Psoas muscle (tissue), 8 donors: ENCODE data around the gene ZBTB43. TPM values are rescaled to one million over a fixed set of nuclear protein-coding genes. Genes with fewer than 3 reads are reported as not detected.

Experiments
- ATAC-seq, 4 donors: fragments of 200-7000 bp; cut with Tn5 transposase; one replicate each; pipeline ENCODE4 v1.9.1; 2020; ENCODE audit warnings: moderate library complexity in 3 of 4, mild to moderate bottlenecking in 2 of 4
- DNase-seq, 2 donors: peaks; one replicate each; pipeline ENCODE4 v3.0.0-alpha.2; 2020
- H3K27ac ChIP-seq: fragments of 200-600 bp; one replicate; pipeline ENCODE4 v1.8.0; 2022
- H3K27me3 ChIP-seq, 3 donors: fragments of 200-600 bp in 1 of 3; one replicate each; pipeline versions ENCODE4 v1.6.1 to v1.8.0; 2013 to 2022; ENCODE audit warnings: low read length in 2 of 3, mild to moderate bottlenecking in 2 of 3, moderate library complexity in 1 of 3; ENCODE audit not compliant: insufficient read depth in 3 of 3
- H3K36me3 ChIP-seq, 2 donors: fragments of 200-600 bp in 1 of 2; one replicate each; pipeline versions ENCODE4 v1.6.1 to v1.8.0; 2013 to 2022; ENCODE audit warnings: low read depth in 1 of 2, mild to moderate bottlenecking in 1 of 2, moderate library complexity in 1 of 2; ENCODE audit not compliant: insufficient read depth in 1 of 2
- H3K4me1 ChIP-seq: fragments of 200-600 bp; one replicate; pipeline ENCODE4 v1.8.0; 2022
- H3K4me3 ChIP-seq: fragments of 200-600 bp; one replicate; pipeline ENCODE4 v1.8.0; 2022; ENCODE audit warnings: mild to moderate bottlenecking
- H3K9me3 ChIP-seq: fragments of 200-600 bp; one replicate; pipeline ENCODE4 v1.8.0; 2022
- WGBS, 3 donors: extraction: QIAGEN DNeasy Blood & Tissue Kit; methylation state at CpG; one replicate each; pipeline versions ENCODE4 v1.1.6 to v1.1.7; 2013; 5-methylcytosine and 5-hydroxymethylcytosine counted together
- intact Hi-C, 2 donors: fragments of 100-400 bp; cut with DNase I; formaldehyde crosslinking; loops; one replicate each; pipeline versions ENCODE4 v1.11.0 to v1.14.2; 2022
- polyA plus RNA-seq, 3 donors: library from polyadenylated mRNA; stranded (reverse); fragments of 200-250 nt; gene quantifications; one replicate each; pipeline ENCODE4 v1.2.3, GENCODE V29; 2013
- total RNA-seq, 4 donors: library from RNA; stranded (reverse); fragmentation: NEBNext Ultra II Directional in 2 of 4; extraction: Animal tissue kit (Norgen Biotek cat#: 25700) in 2 of 4; gene quantifications; one replicate each; pipeline versions ENCODE4 v1.2.1 to v1.2.4, GENCODE V29; 2021 to 2023
- TF ChIP-seq, protein P1 (sequence below): fragments of 200-600 bp; IDR thresholded peaks from one replicate; pipeline ENCODE4 v1.8.0; 2022; ENCODE audit warnings: antibody characterized with exemption
- donor health status: healthy with polysubstance abuse.
- donor health status: DM: no; HTN: no; CAD: no; lungs with moderate emphysema.
- donor health status: Bipolar disorder and iron deficiency.
- donor health status: healthy.
- donor health status: DM: yes; HTN: yes; CAD: no.
- donor health status: DM: no; HTN: no; CAD: no.
- donor health status: DM: no; HTN: no; CAD: no.
- donor health status: DM: yes; HTN: yes; CAD: no.

The ZBTB43 gene
- total and polyA plus RNA-seq, 7 donors, result 19.5 to 98.3 (median 48.2) TPM

DNA sequence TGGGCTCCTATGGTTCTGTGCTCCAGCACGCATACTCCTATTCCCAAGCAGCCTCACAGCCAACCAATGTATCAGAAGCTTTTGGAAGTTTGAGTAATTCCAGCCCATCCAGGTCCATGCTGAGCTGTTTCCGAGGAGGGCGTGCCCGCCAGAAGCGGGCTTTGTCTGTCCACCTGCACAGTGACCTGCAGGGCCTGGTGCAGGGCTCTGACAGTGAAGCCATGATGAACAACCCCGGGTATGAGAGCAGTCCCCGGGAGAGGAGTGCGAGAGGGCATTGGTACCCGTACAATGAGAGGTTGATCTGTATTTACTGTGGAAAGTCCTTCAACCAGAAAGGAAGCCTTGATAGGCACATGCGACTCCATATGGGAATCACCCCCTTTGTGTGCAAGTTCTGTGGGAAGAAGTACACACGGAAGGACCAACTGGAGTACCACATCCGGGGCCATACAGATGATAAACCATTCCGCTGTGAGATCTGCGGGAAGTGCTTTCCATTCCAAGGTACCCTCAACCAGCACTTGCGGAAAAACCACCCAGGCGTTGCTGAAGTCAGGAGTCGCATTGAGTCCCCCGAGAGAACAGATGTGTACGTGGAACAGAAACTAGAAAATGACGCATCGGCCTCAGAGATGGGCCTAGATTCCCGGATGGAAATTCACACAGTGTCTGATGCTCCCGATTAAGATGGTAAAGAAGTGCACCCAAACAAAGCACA lies 75.5 kb downstream of the ZBTB43 start:
- WGBS, 3 donors, result 77 to 83% (median 79%) methylated on average over 23 of the region's 23 CpGs
- peak in 1 of 4 donors; percentile 5 for ATAC-seq
- Histone ChIP-seq H3K27ac (no peak overlapping the region), H3K27me3 (no peaks in the 10 kb centered on the region), H3K4me3 (no peak overlapping the region), H3K9me3 (no peaks in the 10 kb centered on the region), H3K36me3 (peaks cover 0 to 19% of the 10 kb centered on the region in 2 donors), H3K4me1 (peaks cover 39% of the 10 kb centered on the region)
- intact Hi-C loops, result no loop called here
- TF ChIP-seq, protein P1, sequence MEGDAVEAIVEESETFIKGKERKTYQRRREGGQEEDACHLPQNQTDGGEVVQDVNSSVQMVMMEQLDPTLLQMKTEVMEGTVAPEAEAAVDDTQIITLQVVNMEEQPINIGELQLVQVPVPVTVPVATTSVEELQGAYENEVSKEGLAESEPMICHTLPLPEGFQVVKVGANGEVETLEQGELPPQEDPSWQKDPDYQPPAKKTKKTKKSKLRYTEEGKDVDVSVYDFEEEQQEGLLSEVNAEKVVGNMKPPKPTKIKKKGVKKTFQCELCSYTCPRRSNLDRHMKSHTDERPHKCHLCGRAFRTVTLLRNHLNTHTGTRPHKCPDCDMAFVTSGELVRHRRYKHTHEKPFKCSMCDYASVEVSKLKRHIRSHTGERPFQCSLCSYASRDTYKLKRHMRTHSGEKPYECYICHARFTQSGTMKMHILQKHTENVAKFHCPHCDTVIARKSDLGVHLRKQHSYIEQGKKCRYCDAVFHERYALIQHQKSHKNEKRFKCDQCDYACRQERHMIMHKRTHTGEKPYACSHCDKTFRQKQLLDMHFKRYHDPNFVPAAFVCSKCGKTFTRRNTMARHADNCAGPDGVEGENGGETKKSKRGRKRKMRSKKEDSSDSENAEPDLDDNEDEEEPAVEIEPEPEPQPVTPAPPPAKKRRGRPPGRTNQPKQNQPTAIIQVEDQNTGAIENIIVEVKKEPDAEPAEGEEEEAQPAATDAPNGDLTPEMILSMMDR, result no peak
- DNase-seq, result no peak

DNA sequence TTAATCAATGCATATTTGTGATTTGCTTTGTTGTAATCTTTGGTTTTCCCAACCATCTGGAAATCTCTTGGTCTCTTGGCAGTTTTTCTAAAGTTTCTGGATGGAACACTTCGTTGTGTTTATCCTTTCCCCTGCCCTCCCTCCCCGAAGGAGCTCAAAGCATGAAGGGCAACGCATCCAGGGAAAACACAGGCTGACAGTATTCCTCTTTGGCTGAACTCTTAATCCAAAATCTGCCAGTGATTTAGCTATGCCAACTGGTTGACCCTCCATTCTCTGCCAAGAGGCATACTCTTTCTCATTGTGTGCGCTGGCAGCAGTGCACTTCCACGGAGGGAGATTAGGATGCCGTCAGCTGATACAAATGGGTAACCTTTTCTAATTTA lies 76.1 kb downstream of the ZBTB43 start:
- H3K4me1 ChIP-seq, result peaks cover 43% of the 10 kb centered on the region
- no peak overlapping the region for H3K27ac ChIP-seq
- 24 to 37% (median 33%) methylated on average over 6 of the region's 6 CpGs for WGBS, 3 donors
- ATAC-seq (peak in 3 of 4 donors; percentile 33 to 57 (median 56)), DNase-seq (no peak)
- peaks cover 0 to 19% of the 10 kb centered on the region in 2 donors for H3K36me3 ChIP-seq
- intact Hi-C loops, result no loop called here
- no peaks in the 10 kb centered on the region for H3K9me3 ChIP-seq
- H3K4me3 ChIP-seq, result no peak overlapping the region
- no peaks in the 10 kb centered on the region for H3K27me3 ChIP-seq
- TF ChIP-seq, protein P1, result no peak

DNA sequence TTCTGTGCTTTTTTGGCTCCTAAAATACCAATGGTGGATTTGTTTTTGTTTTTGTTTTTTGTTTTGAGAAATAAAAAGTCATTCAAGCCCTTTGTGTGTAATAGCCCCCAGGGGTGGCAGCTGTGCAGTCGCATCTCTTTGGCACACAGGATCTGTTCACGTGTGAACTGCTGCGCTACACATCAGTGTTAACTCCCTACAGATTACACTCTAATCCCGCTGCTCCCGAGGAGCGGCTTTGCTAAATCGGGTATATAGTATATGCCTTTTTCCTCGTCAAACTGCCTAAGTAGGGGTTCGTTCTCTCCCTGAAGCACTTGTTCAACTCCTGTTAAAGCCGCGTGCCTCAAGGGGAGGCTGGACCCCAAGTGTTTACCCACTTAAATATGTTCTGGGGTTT lies 77.9 kb downstream of the ZBTB43 start:
- intact Hi-C loops, result no loop called here
- no peak overlapping the region for H3K27ac ChIP-seq
- H3K9me3 ChIP-seq, result no peaks in the 10 kb centered on the region
- no peaks in the 10 kb centered on the region for H3K27me3 ChIP-seq
- TF ChIP-seq, protein P1, result no peak
- 78 to 83% (median 79%) methylated on average over 11 of the region's 11 CpGs for WGBS, 3 donors
- no peak overlapping the region for H3K4me3 ChIP-seq
- ATAC-seq (no peak), DNase-seq (no peak)
- H3K36me3 ChIP-seq, result peaks cover 0 to 19% of the 10 kb centered on the region in 2 donors
- H3K4me1 ChIP-seq, result peaks cover 46% of the 10 kb centered on the region

DNA sequence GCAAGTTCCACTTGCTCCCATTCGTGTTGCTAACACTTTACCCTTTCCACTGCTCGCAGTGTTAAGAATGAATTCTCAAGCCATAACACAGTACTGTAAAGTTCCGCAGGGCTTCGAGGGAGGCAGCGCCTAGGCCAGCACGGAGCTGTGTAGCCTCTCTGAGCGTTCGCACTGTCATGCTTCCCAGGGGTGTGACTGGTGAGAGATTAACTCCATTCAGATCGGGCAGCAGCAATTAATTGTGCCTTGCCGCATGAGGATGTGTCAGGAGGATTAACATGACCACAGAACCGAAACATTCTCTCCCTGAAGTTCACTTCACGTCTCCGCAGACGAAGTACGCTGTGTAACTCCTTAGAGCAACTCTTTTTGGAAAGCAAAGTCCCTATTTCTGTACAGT lies 78.8 kb downstream of the ZBTB43 start:
- DNase-seq, result no peak
- Histone ChIP-seq H3K4me3 (no peak overlapping the region), H3K27me3 (no peaks in the 10 kb centered on the region), H3K27ac (peak overlapping the region; percentile 25), H3K4me1 (peaks cover 46% of the 10 kb centered on the region), H3K9me3 (no peaks in the 10 kb centered on the region), H3K36me3 (peaks cover 0 to 19% of the 10 kb centered on the region in 2 donors)
- peak in 3 of 4 donors; percentile 24 to 59 (median 56) for ATAC-seq
- intact Hi-C loops, result no loop called here
- 62 to 78% (median 71%) methylated on average over 15 of the region's 15 CpGs for WGBS, 3 donors
- TF ChIP-seq, protein P1, result no peak
